Measurements from ENCODE around the gene RCOR2. TPM values are rescaled to one million over a fixed set of nuclear protein-coding genes. Genes with fewer than 3 reads are reported as not detected.

Gene RCOR2
- total RNA-seq, result 1.6 and 2.1 TPM in 2 replicates

DNA sequence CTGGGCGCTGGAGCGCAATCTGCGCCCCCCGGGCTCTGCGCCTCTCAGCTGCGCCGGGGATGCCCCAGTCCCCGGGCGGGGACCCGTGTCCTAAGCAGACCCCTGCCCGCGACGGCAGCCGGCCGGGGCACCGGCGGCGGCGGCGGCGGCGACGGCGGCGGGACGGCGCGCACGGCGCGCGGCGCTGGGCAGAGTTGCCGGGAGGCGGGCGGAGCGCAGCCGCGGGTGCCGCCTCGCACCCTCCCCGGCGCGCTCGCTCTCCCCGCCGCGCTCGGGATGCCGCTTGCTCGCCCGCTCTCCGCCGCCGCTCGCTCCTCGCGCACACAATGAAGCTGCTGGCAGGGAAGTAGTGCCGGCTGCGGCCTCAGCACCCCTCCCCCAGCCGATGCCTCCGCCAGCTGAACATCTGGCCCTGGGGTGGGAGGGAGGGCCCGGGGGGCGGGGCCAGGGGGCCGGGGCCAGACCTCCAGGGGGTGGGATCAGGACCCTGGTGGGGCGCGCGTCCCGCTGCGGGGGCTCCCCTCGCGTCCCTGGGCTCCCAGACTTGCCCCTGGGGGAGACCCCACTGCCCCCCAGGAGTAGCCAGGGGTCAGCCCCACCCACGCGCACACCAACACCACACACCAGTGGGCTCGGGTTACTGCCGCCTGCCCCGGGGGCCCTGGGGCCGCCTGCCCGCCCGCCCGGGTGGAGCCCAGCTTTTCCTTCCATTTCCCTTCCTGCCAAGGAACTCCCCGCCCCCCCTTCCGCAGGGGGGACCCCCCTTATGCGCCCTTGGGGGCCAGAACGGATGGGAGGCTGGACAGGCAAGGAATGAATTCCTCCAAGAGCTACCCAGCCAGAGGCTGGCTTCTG, at the start of gene RCOR2:
Gene RCOR2, minus strand, starts transcription at position 328 of the 855 bp plus-strand sequence. CDS start 708 bp downstream, outside the sequence.

DNA sequence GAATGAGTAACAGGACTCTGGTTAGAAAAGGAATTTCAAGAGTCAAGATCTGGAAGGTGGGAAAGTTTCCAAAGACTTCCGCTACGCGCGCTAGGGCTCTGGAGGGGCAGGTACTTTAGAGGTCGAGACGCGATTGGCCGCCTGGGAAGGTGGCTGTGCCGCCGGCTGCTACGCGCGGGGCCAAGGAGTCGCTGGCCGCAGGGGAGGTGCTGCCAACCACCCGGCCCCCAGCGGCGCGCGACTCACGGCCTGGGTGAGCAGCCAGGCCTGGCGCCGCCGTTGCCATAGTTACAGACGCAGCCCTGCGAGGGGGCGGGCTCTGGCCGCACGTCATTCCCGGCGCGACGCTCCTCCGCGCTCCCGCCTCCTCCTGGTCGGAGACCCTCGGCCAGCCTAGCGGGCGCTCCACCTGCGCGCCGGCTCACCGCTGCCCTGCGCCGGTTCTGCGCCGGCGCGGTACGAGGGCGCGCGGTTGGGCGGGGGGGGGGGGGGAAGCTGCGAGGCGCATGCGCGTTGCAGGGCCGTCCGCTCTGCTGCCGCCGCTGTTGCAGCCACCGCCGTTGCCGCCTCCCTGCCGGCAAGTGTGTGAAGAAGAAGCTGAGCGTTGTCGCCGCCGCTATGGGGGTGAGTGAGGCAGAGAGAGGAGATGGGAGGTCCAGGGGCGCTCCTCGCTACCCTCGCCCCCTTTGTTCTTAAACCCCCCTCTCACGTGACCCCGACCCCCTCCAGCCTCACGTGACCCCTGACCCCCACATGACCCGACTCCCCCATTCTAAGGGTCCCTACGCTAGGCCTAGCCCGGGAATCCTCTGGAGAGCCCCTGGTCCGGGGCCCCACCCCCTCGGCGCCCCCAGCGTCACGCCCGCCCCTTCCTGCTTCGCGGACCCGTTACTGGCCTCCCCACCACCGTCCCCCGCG, 21.8 kb upstream of the RCOR2 start, which contains the start of gene NAA40:
Gene NAA40, plus strand, starts transcription at position 524 of the 918 bp plus-strand sequence. Its CDS starts 95 bp downstream, at position 619.

Small RNA genes within 50 kb of the gene (small RNA-seq; reads per million reads assigned to genes)
- not detected for gene RNU6-1306P

Other genes starting within 250 kb of the RCOR2 start
- 210 and 252 TPM in 2 replicates for gene ATL3, start 245.8 kb downstream of the RCOR2 start, total RNA-seq
- 68.5 and 73.0 TPM in 2 replicates for gene RTN3, start 235.7 kb downstream of the RCOR2 start, total RNA-seq
- 22.7 and 22.9 TPM in 2 replicates for gene ZFTA, start 148.4 kb downstream of the RCOR2 start, total RNA-seq
- gene SPINDOC, start 103.7 kb downstream of the RCOR2 start, total RNA-seq, result 18.9 and 23.0 TPM in 2 replicates
- 15.2 and 16.1 TPM in 2 replicates for gene MARK2, start 78.1 kb downstream of the RCOR2 start, total RNA-seq
- gene NAA40, start 21.8 kb upstream of the RCOR2 start, total RNA-seq, result 16.2 and 17.7 TPM in 2 replicates
- gene COX8A, start 57.5 kb upstream of the RCOR2 start, total RNA-seq, result 162 and 285 TPM in 2 replicates
- 34.4 and 35.7 TPM in 2 replicates for gene OTUB1, start 69.3 kb upstream of the RCOR2 start, total RNA-seq
- under 0.01 and 0.32 TPM in 2 replicates for gene FLRT1, start 118.8 kb upstream of the RCOR2 start, total RNA-seq
- gene MACROD1, start 248.9 kb upstream of the RCOR2 start, total RNA-seq, result 16.1 and 21.0 TPM in 2 replicates

Data from hair follicle dermal papilla cell (primary cell).